K562 (cell line): ENCODE data around the gene AGO3. TPM values are rescaled to one million over a fixed set of nuclear protein-coding genes. Genes with fewer than 3 reads are reported as not detected.

Source experiments
- ATAC-seq: fragments of 200-7000 bp; cut with Tn5 transposase; 3 replicates; pipeline ENCODE4 v1.9.1; 2020; ENCODE audit warnings: moderate library complexity
- BruUV-seq: library from RNA; stranded (reverse); fragments of 400-500 nt; replicated peaks from 2 replicates; lab custom pipeline; 2021; lab: Mats Ljungman, UMichigan
- CTCF ChIA-PET: fragments of 300-600 bp; formaldehyde crosslinking; extraction: SDS; loops from one replicate; lab custom pipeline; 2021; ENCODE audit warnings: low intra/inter-chr PET ratio; lab: Yijun Ruan, JAX
- POLR2A ChIA-PET: fragments of 300-600, 350-650 bp; sonication (Branson Sonifier 250); formaldehyde crosslinking; extraction: SDS; loops from one replicate; lab custom pipeline; 2021; ENCODE audit warnings: antibody characterized with exemption, inconsistent platforms; lab: Yijun Ruan, JAX
- DNase-seq, 4 experiments: peaks; one replicate each; pipeline versions ENCODE4 v3.0.0 to v3.0.0-alpha.2; 2011 to 2018; ENCODE audit warnings: low spot score in 3 of 4, mixed read lengths in 3 of 4; ENCODE audit errors: extremely low read depth in 1 of 4
- FAIRE-seq: peaks from 2 replicates; lab custom pipeline; 2011; peaks lifted over from hg19 to GRCh38; lab: Jason Lieb, UNC
- H2AFZ ChIP-seq: 2 replicates; pipeline ENCODE4 v1.6.0; 2011; ENCODE audit warnings: low read depth, low read length, control low read depth, inconsistent platforms
- H3K27ac ChIP-seq: fragments of 200-600 bp; 3 replicates; pipeline ENCODE4 v1.8.0; 2011; ENCODE audit warnings: low read depth, mild to moderate bottlenecking, control low read depth, inconsistent platforms, low read length, moderate library complexity, mixed read lengths; ENCODE audit errors: extremely low read depth
- H3K27me3 ChIP-seq, 2 experiments: fragments of 300-600 bp in 1 of 2; 2 replicates in 1 of 2; 3 replicates in 1 of 2; pipeline versions ENCODE4 v1.6.0 to v1.8.0; 2011; ENCODE audit warnings: inconsistent platforms in 2 of 2, low read length in 2 of 2, mild to moderate bottlenecking in 1 of 2, mixed read lengths in 1 of 2, moderate library complexity in 1 of 2; ENCODE audit not compliant: control insufficient read depth in 2 of 2, insufficient read depth in 2 of 2
- H3K36me3 ChIP-seq: fragments of 300-600 bp; 3 replicates; pipeline ENCODE4 v1.8.0; 2011; ENCODE audit warnings: mild to moderate bottlenecking, low read length, inconsistent platforms; ENCODE audit not compliant: control insufficient read depth, insufficient read depth
- H3K4me1 ChIP-seq, 2 experiments: fragments of 200-600 bp in 1 of 2; replicated peaks in 1 of 2; 2 replicates in 1 of 2; 3 replicates in 1 of 2; pipeline versions ENCODE4 v1.5.1 to v1.8.0; 2011; ENCODE audit warnings: inconsistent platforms in 2 of 2, low read length in 2 of 2, mild to moderate bottlenecking in 1 of 2, mixed read lengths in 1 of 2, moderate library complexity in 1 of 2; ENCODE audit not compliant: control insufficient read depth in 2 of 2, insufficient read depth in 2 of 2
- H3K4me2 ChIP-seq: 2 replicates; pipeline ENCODE4 v1.6.1; 2011; ENCODE audit warnings: low read length, control low read depth, inconsistent platforms, mixed read lengths; ENCODE audit not compliant: insufficient read depth
- H3K4me3 ChIP-seq: fragments of 200-600 bp; sonication (generic), shearing (Covaris generic); 2 replicates; pipeline ENCODE4 v1.5.1; 2016; ENCODE audit warnings: control low read depth, inconsistent platforms
- H3K79me2 ChIP-seq: fragments of 200-600 bp; 3 replicates; pipeline ENCODE4 v1.8.0; 2011; ENCODE audit warnings: low read length, inconsistent platforms; ENCODE audit not compliant: control insufficient read depth, insufficient read depth
- H3K9ac ChIP-seq, 2 experiments: 2 replicates each; pipeline versions ENCODE4 v1.6.0 to v1.6.1; 2011; ENCODE audit warnings: low read depth in 2 of 2, low read length in 2 of 2, control low read depth in 1 of 2, inconsistent platforms in 1 of 2, mild to moderate bottlenecking in 1 of 2, mixed read lengths in 1 of 2; ENCODE audit not compliant: insufficient read depth in 1 of 2
- H3K9me1 ChIP-seq: one replicate; pipeline ENCODE4 v1.6.0; 2011; ENCODE audit warnings: inconsistent platforms, mild to moderate bottlenecking, low read length, moderate library complexity; ENCODE audit not compliant: control insufficient read depth, insufficient read depth
- H3K9me3 ChIP-seq: replicated peaks from 2 replicates; pipeline ENCODE4 v1.5.1; 2011; ENCODE audit warnings: low read depth, low read length, inconsistent platforms; ENCODE audit not compliant: control insufficient read depth, insufficient read depth
- H4K20me1 ChIP-seq: replicated peaks from 2 replicates; pipeline ENCODE4 v1.6.1; 2011; ENCODE audit warnings: low read length, inconsistent platforms, mixed read lengths; ENCODE audit not compliant: control insufficient read depth, insufficient read depth
- GATA2 ChIP-seq: sonication (generic); formaldehyde crosslinking; IDR thresholded peaks from 2 replicates; pipeline ENCODE4 v1.4.0; 2020; ENCODE audit warnings: mild to moderate bottlenecking, missing genetic modification reagents
- KDM5B ChIP-seq: fragments of 200-600 bp; sonication (generic); IDR thresholded peaks from 2 replicates; pipeline ENCODE4 v1.6.1; 2012; ENCODE audit warnings: low read depth, mild to moderate bottlenecking, moderate library complexity, low read length, control low read depth, inconsistent platforms; ENCODE audit not compliant: insufficient replicate concordance
- NFXL1 ChIP-seq: fragments of 450-650 bp; formaldehyde crosslinking; IDR thresholded peaks from 2 replicates; pipeline ENCODE4 v1.4.0; 2021; ENCODE audit warnings: mild to moderate bottlenecking
- NR4A1 ChIP-seq, 2 experiments: fragments of 250-450 bp in 1 of 2; fragments of 450-650 bp in 1 of 2; sonication (Bioruptor Pico) in 1 of 2; IDR thresholded peaks; 2 replicates each; pipeline versions ENCODE4 v1.4.0 to v1.6.1; 2016 to 2020; ENCODE audit warnings: mild to moderate bottlenecking in 2 of 2, missing compliant biosample characterization in 1 of 2, missing genetic modification characterization in 1 of 2, moderate library complexity in 1 of 2
- RBFOX2 ChIP-seq: fragments of 200-400 bp; formaldehyde crosslinking; IDR thresholded peaks from 2 replicates; pipeline ENCODE4 v1.6.1; 2017; ENCODE audit warnings: low read depth, mild to moderate bottlenecking, low read length, moderate library complexity
- SMAD1 ChIP-seq: fragments of 150-350 bp; IDR thresholded peaks from 2 replicates; pipeline ENCODE4 v1.6.1; 2014; ENCODE audit warnings: low read length, low read depth; ENCODE audit not compliant: partially characterized antibody
- TCFL5 ChIP-seq: fragments of 250-450 bp; sonication (Bioruptor Pico); conservative IDR thresholded peaks from 2 replicates; pipeline ENCODE4 v1.6.1; 2021; ENCODE audit warnings: mild to moderate bottlenecking, moderate library complexity, matching md5 sums
- ZNF224 ChIP-seq: sonication (generic); formaldehyde crosslinking; IDR thresholded peaks from 2 replicates; pipeline ENCODE4 v1.8.0; 2022; ENCODE audit warnings: mild to moderate bottlenecking, missing genetic modification reagents
- ZNF740 ChIP-seq, 3 experiments: fragments of 200-800 bp in 1 of 3; sonication (Bioruptor generic) in 1 of 3; sonication (generic) in 1 of 3; formaldehyde crosslinking in 1 of 3; IDR thresholded peaks; 2 replicates each; pipeline versions ENCODE4 v1.6.1 to v1.8.0; 2016 to 2022; ENCODE audit warnings: mild to moderate bottlenecking in 2 of 3, missing compliant biosample characterization in 2 of 3, missing genetic modification characterization in 2 of 3, missing genetic modification reagents in 1 of 3
- WGBS: fragments of 100-300 bp; shearing (Covaris generic); methylation state at CpG from one replicate; pipeline ENCODE4 v1.1.6; 2016; ENCODE audit warnings: low coverage, mixed read lengths; ENCODE audit not compliant: insufficient coverage; ENCODE audit errors: missing lambda C conversion rate; 5-methylcytosine and 5-hydroxymethylcytosine counted together
- in situ Hi-C: fragments of 300-500 bp; cut with MboI; formaldehyde crosslinking; loops from 4 replicates; pipeline ENCODE4 v1.15.0; 2018; ENCODE audit warnings: inconsistent platforms, mixed read lengths
- intact Hi-C: fragments of 100-400 bp; cut with micrococcal nuclease; formaldehyde crosslinking; loops from 2 replicates; pipeline ENCODE4 v1.14.2; 2022
- polyA plus RNA-seq, 8 experiments: library from polyadenylated mRNA; depleted of rRNA in 4 of 8; stranded (reverse) in 5 of 8; unstranded in 3 of 8; fragments of >200 nt; fragmentation: Nextera tagmentation in 2 of 8; fragmentation: Illumina TruSeq in 1 of 8; extraction: Ambion mirVana in 2 of 8; extraction: Trizol in 1 of 8; gene quantifications; 2 replicates each; pipeline versions ENCODE4 v1.2.1 to v1.2.3, GENCODE V29; 2011 to 2014; ENCODE audit warnings: inconsistent platforms in 1 of 8, missing spikeins in 1 of 8
- total RNA-seq, 7 experiments: library from RNA; depleted of rRNA in 6 of 7; stranded (reverse); fragments of >200 nt in 6 of 7; fragmentation: Illumina TruSeq in 2 of 7; extraction: Trizol in 2 of 7; gene quantifications; 2 replicates each; pipeline versions ENCODE4 v1.2.1 to v1.2.3, GENCODE V29; 2011 to 2021; ENCODE audit warnings: low replicate concordance in 1 of 7

The AGO3 gene
- total and polyA plus RNA-seq, 9 of the 15 experiments (the other 6 are each of a cell fraction or from before 2014, with no cell fraction given): 4.5 to 41.5 (median 22.7) TPM

- no peak for TF ChIP-seq NR4A1 (CRISPR knock-in tag; IDR thresholded peaks at IDR 0.05)
- no peak for TF ChIP-seq NR4A1 (tag; IDR thresholded peaks at IDR 0.05)
- TF ChIP-seq RBFOX2: no peak
Observed at GRCh38 chr1:36084497-36085115, 153.7 kb downstream of the AGO3 start (continued).

GRCh38 chr1:36085126-36085525, 154.2 kb downstream of the AGO3 start:
- Histone ChIP-seq H3K27me3 (no peaks in the 10 kb centered on the region), H3K79me2 (peaks cover 15% of the 10 kb centered on the region), H3K27ac (no peak overlapping the region), H2AFZ (no peak overlapping the region), H3K4me3 (no peak overlapping the region), H3K4me2 (no peak overlapping the region), H3K36me3 (peaks cover 2% of the 10 kb centered on the region; the same call in 1 of the 3 replicates), H3K9me1 (peaks cover 6% of the 10 kb centered on the region), H4K20me1 (no peaks in the 10 kb centered on the region), H3K9ac (no peak overlapping the region; a peak in 1 of 4 replicates), H3K4me1 (peaks cover 18 to 44% of the 10 kb centered on the region in 2 experiments; a peak in 4 of 5 replicates), H3K9me3 (no peaks in the 10 kb centered on the region)
- DNase-seq (no peak), ATAC-seq (no peak), FAIRE-seq (no peak)
- in situ Hi-C loops: no loop called here
- POLR2A ChIA-PET: no interaction called here
- intact Hi-C loops: loop anchor here (5.0 kb wide), 2 partner anchors 153 to 228 kb away; partner anchors contain the start of gene AGO3
- TF ChIP-seq KDM5B (no peak), SMAD1 (no peak), GATA2 (CRISPR knock-in tag) (no peak), ZNF740 (CRISPR knock-in tag; IDR thresholded peaks at IDR 0.05) (no peak), ZNF740 (tag; IDR thresholded peaks at IDR 0.05) (no peak), NFXL1 (CRISPR knock-in tag) (no peak), TCFL5 (no peak), ZNF224 (no peak)
- WGBS: 56% methylated on average over 8 of the region's 9 CpGs
- CTCF ChIA-PET: no interaction called here
- BruUV-seq: no TSS peak
